ENCODE measurements around the gene TSPAN33.

TSPAN33 gene

GRCh38 chr7:129212596-129212995 lies 68.1 kb downstream of the TSPAN33 start:
- Histone ChIP-seq H3K9me3 (ENCODE audit: control insufficient read depth, insufficient read depth, low read depth, low read length) (no peaks in the 10 kb centered on the region), H3K27ac (ENCODE audit: extremely low read depth, low read depth, low read length) (no peak overlapping the region), H3K4me1 (ENCODE audit: control insufficient read depth, insufficient read depth, low read length) (no peaks in the 10 kb centered on the region), H3K36me3 (ENCODE audit: control insufficient read depth in 2 of 2, insufficient read depth in 1 of 2, low read length in 2 of 2) (peaks cover 0 to 45% of the 10 kb centered on the region in 2 experiments; a peak in 2 of 3 replicates), H3K4me3 (ENCODE audit: low read depth, low read length) (no peak overlapping the region)
- CTCF ChIA-PET = interaction anchor here (0.6 to 7.2 kb wide), 3 partner anchors 49 to 1153 kb away, joined by 3 to 69 read pairs (median 4); no protein-coding TSS in a partner anchor
- POLR2A ChIA-PET = no interaction called here
- TF ChIP-seq ZNF302 (tag by site-specific recombination; IDR thresholded peaks at IDR 0.05; ENCODE audit: low read depth) = no peak
- TF ChIP-seq ZNF76 (tag by site-specific recombination; IDR thresholded peaks at IDR 0.05; ENCODE audit: borderline replicate concordance, low read depth) = no peak
- no peak for TF ChIP-seq SALL2 (tag by site-specific recombination; IDR thresholded peaks at IDR 0.05; ENCODE audit: borderline replicate concordance)
- no peak for TF ChIP-seq PRDM2 (tag by site-specific recombination; IDR thresholded peaks at IDR 0.05; ENCODE audit: borderline replicate concordance)
- no peak for TF ChIP-seq ATF2 (tag by site-specific recombination; IDR thresholded peaks at IDR 0.05; ENCODE audit: low read depth)
- TF ChIP-seq ZNF157 (tag by site-specific recombination; IDR thresholded peaks at IDR 0.05) = no peak
- no peak for TF ChIP-seq ZNF664 (tag by site-specific recombination; IDR thresholded peaks at IDR 0.05)
- TF ChIP-seq ZBTB48 (tag by site-specific recombination; IDR thresholded peaks at IDR 0.05) = no peak
- TF ChIP-seq ZNF747 (tag by site-specific recombination; IDR thresholded peaks at IDR 0.05) = no peak
- no peak for TF ChIP-seq PRDM6 (tag by site-specific recombination; IDR thresholded peaks at IDR 0.05)
- TF ChIP-seq BCL11B (tag by site-specific recombination; IDR thresholded peaks at IDR 0.05; ENCODE audit: low read depth) = no peak

- no peaks in the 10 kb centered on the region for H3K4me1 ChIP-seq (ENCODE audit: control insufficient read depth, insufficient read depth, low read length)
- no peak overlapping the region for H3K4me3 ChIP-seq (ENCODE audit: low read depth, low read length)
- H3K27ac ChIP-seq (ENCODE audit: extremely low read depth, low read depth, low read length) = no peak overlapping the region
- ChIA-PET CTCF (interaction anchor here (0.5 to 3.5 kb wide), 11 partner anchors 14 to 409 kb away, joined by 3 to 17 read pairs (median 4); no protein-coding TSS in a partner anchor), POLR2A (interaction anchor here (0.7 kb wide), 1 partner anchor 12 kb away, joined by 6 read pairs; no protein-coding TSS in a partner anchor)
- H3K36me3 ChIP-seq (ENCODE audit: control insufficient read depth in 2 of 2, insufficient read depth in 1 of 2, low read length in 2 of 2) = peaks cover 0 to 41% of the 10 kb centered on the region in 2 experiments; a peak in 1 of 3 replicates
- no peaks in the 10 kb centered on the region for H3K9me3 ChIP-seq (ENCODE audit: control insufficient read depth, insufficient read depth, low read depth, low read length)
- peak; percentile 77 for TF ChIP-seq ZNF654 (tag by site-specific recombination; IDR thresholded peaks at IDR 0.05; ENCODE audit: low read depth)
- TF ChIP-seq ZNF449 (tag by site-specific recombination; IDR thresholded peaks at IDR 0.05) = no peak
- TF ChIP-seq ZNF548 (tag by site-specific recombination; IDR thresholded peaks at IDR 0.05) = no peak
- peak; percentile 68 for TF ChIP-seq CTCF (tag by site-specific recombination; IDR thresholded peaks at IDR 0.05)
- no peak for TF ChIP-seq ZNF747 (tag by site-specific recombination; IDR thresholded peaks at IDR 0.05)
- TF ChIP-seq ZNF488 (tag by site-specific recombination; IDR thresholded peaks at IDR 0.05) = no peak
- no peak for TF ChIP-seq MYNN (tag by site-specific recombination; IDR thresholded peaks at IDR 0.05; ENCODE audit: borderline replicate concordance)
- no peak for TF ChIP-seq HOXA7 (CRISPR knock-in tag; IDR thresholded peaks at IDR 0.05; ENCODE audit: borderline replicate concordance)
- TF ChIP-seq ZBTB6 (tag by site-specific recombination; IDR thresholded peaks at IDR 0.05) = 0 out of 2 replicates have a peak, but pooled peaks have one; percentile 25
These were observed 69.3 kb downstream of the TSPAN33 start for GRCh38 chr7:129213828-129214227.

All from HEK293 (cell line).